ENCODE results near the gene WWTR1.

The WWTR1 gene

GRCh38 chr3:149470381-149470780 is 187.4 kb downstream of the WWTR1 start:
- no peak for DNase-seq (ENCODE audit: low spot score)

GRCh38 chr3:149468504-149469212 is 189.2 kb downstream of the WWTR1 start:
- DNase-seq (ENCODE audit: low spot score) = no peak

Measured in GM03348 (cell line).